ENCODE results near the gene COL1A2.

DNA sequence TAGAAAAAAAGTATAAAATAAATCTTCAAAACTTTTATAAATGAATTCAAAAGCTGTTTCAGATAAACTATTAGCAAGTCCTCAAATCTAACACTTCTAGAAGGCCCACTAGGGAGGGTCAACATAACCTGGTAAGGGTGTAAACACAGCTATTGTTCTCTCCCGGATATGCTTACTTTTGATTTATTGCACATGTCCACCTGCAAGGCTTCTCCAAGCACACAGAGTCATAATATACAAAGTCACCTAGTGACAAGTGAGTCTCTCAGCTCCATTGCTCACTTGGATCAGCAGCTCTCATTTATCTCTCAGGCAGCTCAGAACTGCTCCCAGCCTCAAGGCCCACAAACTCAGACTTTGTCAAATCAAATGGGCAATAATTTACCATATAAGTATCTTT, 44.0 kb upstream of the COL1A2 start:
- TF ChIP-seq, protein P1, sequence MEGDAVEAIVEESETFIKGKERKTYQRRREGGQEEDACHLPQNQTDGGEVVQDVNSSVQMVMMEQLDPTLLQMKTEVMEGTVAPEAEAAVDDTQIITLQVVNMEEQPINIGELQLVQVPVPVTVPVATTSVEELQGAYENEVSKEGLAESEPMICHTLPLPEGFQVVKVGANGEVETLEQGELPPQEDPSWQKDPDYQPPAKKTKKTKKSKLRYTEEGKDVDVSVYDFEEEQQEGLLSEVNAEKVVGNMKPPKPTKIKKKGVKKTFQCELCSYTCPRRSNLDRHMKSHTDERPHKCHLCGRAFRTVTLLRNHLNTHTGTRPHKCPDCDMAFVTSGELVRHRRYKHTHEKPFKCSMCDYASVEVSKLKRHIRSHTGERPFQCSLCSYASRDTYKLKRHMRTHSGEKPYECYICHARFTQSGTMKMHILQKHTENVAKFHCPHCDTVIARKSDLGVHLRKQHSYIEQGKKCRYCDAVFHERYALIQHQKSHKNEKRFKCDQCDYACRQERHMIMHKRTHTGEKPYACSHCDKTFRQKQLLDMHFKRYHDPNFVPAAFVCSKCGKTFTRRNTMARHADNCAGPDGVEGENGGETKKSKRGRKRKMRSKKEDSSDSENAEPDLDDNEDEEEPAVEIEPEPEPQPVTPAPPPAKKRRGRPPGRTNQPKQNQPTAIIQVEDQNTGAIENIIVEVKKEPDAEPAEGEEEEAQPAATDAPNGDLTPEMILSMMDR (IDR thresholded peaks at IDR 0.05), result no peak
- TF ChIP-seq EZH2phosphoT487 (IDR thresholded peaks at IDR 0.05) (no peak), EZH2 (IDR thresholded peaks at IDR 0.05) (no peak)
